SK-N-MC (cell line): ENCODE measurements around the gene ZNF248.

Experiments used
- DNase-seq: peaks from one replicate; pipeline ENCODE4 v3.0.0-alpha.2; 2011; ENCODE audit warnings: low read depth, low spot score
- H3K27ac ChIP-seq: fragments of 200-600 bp; sonication (generic); 2 replicates; pipeline ENCODE4 v1.5.1; 2016; ENCODE audit warnings: mixed run types
- H3K36me3 ChIP-seq: fragments of 200-600 bp; sonication (generic); 2 replicates; pipeline ENCODE4 v1.6.1; 2017; ENCODE audit warnings: antibody characterized with exemption, low read length, mixed read lengths; ENCODE audit not compliant: insufficient read depth
- H3K4me3 ChIP-seq: fragments of 200-600 bp; sonication (generic); 2 replicates; pipeline ENCODE4 v1.5.1; 2016
- H3K9ac ChIP-seq: fragments of 200-600 bp; sonication (generic); 2 replicates; pipeline ENCODE4 v1.8.0; 2017; ENCODE audit warnings: mixed run types, mixed read lengths; ENCODE audit not compliant: insufficient read length
- H3K9me3 ChIP-seq: fragments of 200-600 bp; sonication (generic); 2 replicates; pipeline ENCODE4 v1.6.1; 2017; ENCODE audit warnings: low read depth, mild to moderate bottlenecking, antibody characterized with exemption, low read length, moderate library complexity, mixed read lengths
- EZH2 ChIP-seq: fragments of 200-600 bp; sonication (generic); IDR thresholded peaks from one replicate; pipeline ENCODE4 v1.6.1; 2017; ENCODE audit warnings: antibody characterized with exemption
- FOXP2 ChIP-seq: optimal IDR thresholded peaks from 2 replicates; pipeline ENCODE3; 2011; ENCODE audit warnings: mild to moderate bottlenecking, moderate library complexity; ENCODE audit not compliant: insufficient read depth; ENCODE audit errors: extremely low read length, control extremely low read depth
- POLR2AphosphoS5 ChIP-seq: IDR thresholded peaks from 2 replicates; pipeline ENCODE4 v1.6.1; 2012; ENCODE audit warnings: mild to moderate bottlenecking, low read depth, low read length, borderline replicate concordance

Gene ZNF248

GRCh38 chr10:37765216-37765615, 92.2 kb downstream of the ZNF248 start:
- Histone ChIP-seq H3K9me3 (no peaks in the 10 kb centered on the region), H3K9ac (no peak overlapping the region), H3K36me3 (no peaks in the 10 kb centered on the region), H3K4me3 (no peak overlapping the region), H3K27ac (no peak overlapping the region)
- no peak for DNase-seq
- TF ChIP-seq FOXP2 = no peak

- H3K9me3 ChIP-seq = no peaks in the 10 kb centered on the region
- no peak overlapping the region for H3K9ac ChIP-seq
- H3K36me3 ChIP-seq = no peaks in the 10 kb centered on the region
- no peak overlapping the region for H3K4me3 ChIP-seq
- H3K27ac ChIP-seq = no peak overlapping the region
- DNase-seq = no peak
- no peak for TF ChIP-seq FOXP2
- TF ChIP-seq EZH2 = no peak
- no peak for TF ChIP-seq POLR2AphosphoS5
Measured at GRCh38 chr10:37763132-37763531, 94.3 kb downstream of the ZNF248 start.

DNA sequence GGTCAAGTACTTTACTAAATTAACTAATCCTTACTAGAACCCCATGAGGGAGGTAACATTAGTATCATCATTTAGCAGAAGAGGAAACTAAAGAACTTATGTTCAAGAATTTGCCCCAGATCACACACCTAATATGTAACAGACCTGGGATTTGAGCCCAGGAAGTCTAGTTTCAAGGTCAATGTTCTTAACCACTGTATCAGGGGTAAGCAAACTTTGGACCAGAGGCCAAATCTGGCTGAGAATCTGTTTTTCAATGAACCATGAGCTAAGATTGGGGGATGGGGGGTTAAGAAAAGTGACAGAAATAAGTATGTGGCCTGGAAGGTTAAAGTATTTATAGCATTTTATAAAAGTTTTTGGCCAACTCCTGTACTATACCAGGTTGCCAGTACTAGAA, 95.1 kb downstream of the ZNF248 start:
- H3K9ac ChIP-seq = no peak overlapping the region
- no peak overlapping the region for H3K27ac ChIP-seq
- no peaks in the 10 kb centered on the region for H3K9me3 ChIP-seq
- no peak for TF ChIP-seq FOXP2
- no peak for TF ChIP-seq POLR2AphosphoS5
- no peak overlapping the region for H3K4me3 ChIP-seq
- H3K36me3 ChIP-seq = no peaks in the 10 kb centered on the region
- DNase-seq = no peak

- TF ChIP-seq POLR2AphosphoS5 (no peak), FOXP2 (no peak), EZH2 (no peak)
- Histone ChIP-seq H3K9me3 (no peaks in the 10 kb centered on the region), H3K9ac (no peak overlapping the region), H3K4me3 (no peak overlapping the region), H3K36me3 (no peaks in the 10 kb centered on the region), H3K27ac (no peak overlapping the region)
- DNase-seq = no peak
Measured at GRCh38 chr10:37760817-37761216, 96.6 kb downstream of the ZNF248 start.

DNA sequence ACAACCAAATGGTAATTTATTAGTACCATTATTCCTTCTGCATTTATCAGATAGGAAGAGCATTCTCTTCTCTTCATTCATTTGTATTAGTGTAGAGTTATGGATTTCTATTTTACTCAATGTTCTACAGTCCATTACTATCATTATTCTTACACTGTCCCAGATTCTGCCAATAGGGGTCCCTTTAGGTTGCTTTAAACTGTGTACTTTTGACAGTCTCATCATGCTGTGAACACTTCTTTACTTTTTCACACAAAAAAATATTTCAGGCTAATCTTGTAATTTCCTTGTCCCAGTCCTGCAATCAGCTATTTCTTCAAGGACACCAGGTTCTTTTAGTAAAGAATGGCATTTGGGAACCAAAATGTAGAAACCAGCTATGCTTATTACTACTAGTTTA, 99.3 kb downstream of the ZNF248 start:
- H3K36me3 ChIP-seq = no peaks in the 10 kb centered on the region
- no peak overlapping the region for H3K4me3 ChIP-seq
- TF ChIP-seq EZH2 (no peak), FOXP2 (no peak), POLR2AphosphoS5 (no peak)

DNA sequence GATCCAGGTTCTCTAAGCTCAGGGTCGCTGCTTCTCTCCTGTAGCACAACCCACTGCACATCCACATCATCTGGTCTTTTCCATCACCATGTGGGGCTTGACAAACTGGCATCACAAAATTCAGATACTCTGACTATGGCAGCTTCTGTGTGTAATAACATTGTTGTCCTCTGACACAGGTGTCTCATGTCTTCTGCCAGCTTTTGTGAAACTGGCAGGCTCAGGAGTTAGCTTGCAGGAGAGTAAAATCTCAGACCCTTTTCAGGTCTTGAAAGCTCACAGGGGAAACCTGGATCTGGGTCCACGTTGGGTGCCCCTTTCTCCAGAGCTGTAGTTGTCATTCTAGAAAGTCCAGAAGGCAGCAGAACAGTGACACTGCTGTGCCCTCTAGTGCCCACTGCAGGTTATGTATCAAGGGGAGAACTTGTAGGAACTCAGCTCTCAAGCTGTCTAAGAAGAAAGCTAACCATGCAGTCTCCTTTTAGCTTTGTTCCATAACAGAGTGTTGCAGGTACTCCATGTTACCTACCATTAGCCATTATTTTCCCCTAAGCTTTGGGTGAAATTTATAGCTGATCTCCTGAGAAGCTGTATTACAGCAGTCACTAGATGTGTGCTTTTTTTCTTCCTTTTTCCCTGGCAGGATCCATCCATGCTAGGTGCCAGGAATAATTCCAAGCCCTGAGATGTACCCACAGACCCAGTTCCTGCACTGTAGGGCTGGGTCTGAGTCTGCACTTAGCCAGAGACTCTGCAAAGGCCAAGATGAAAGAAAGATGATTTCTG, 102.7 kb downstream of the ZNF248 start:
- DNase-seq = no peak
- Histone ChIP-seq H3K27ac (no peak overlapping the region), H3K4me3 (no peak overlapping the region), H3K9ac (no peak overlapping the region), H3K9me3 (no peaks in the 10 kb centered on the region), H3K36me3 (no peaks in the 10 kb centered on the region)
- no peak for TF ChIP-seq POLR2AphosphoS5
- no peak for TF ChIP-seq EZH2

More for the DNA sequence above, 99.3 kb downstream of the ZNF248 start:
- Histone ChIP-seq H3K9ac (no peak overlapping the region), H3K9me3 (no peaks in the 10 kb centered on the region), H3K27ac (no peak overlapping the region)
- no peak for DNase-seq

GRCh38 chr10:37752334-37752875, 105.0 kb downstream of the ZNF248 start:
- no peak overlapping the region for H3K9ac ChIP-seq
- H3K9me3 ChIP-seq = no peaks in the 10 kb centered on the region
- no peak overlapping the region for H3K27ac ChIP-seq
- TF ChIP-seq FOXP2 (no peak), POLR2AphosphoS5 (no peak), EZH2 (no peak)
- no peak overlapping the region for H3K4me3 ChIP-seq
- H3K36me3 ChIP-seq = no peaks in the 10 kb centered on the region
- no peak for DNase-seq

- no peak for DNase-seq
- TF ChIP-seq FOXP2 = no peak
- TF ChIP-seq EZH2 = no peak
- TF ChIP-seq POLR2AphosphoS5 = no peak
- Histone ChIP-seq H3K27ac (no peak overlapping the region), H3K9me3 (no peaks in the 10 kb centered on the region), H3K9ac (no peak overlapping the region), H3K36me3 (no peaks in the 10 kb centered on the region), H3K4me3 (no peak overlapping the region)
Measured at GRCh38 chr10:37748170-37748569, 109.2 kb downstream of the ZNF248 start.

DNA sequence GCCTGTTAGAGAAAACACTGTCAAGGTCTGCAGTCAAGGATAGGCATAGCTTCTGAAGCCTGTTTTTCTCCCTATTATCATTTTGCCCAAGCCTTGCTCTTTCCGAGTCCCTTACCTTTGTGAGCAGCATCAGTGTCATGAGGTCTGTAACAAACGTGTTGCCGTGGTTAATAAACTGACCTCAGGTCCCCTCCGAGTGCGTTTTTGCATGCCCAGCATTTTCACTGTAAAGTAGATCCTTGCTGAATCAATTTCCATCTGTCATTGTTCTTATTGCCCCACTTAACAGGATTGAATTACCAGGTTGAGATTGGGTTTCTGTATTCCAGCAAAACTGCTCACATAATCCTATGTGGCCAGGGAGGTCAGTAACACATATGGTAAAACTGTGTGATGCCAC, 110.3 kb downstream of the ZNF248 start:
- H3K4me3 ChIP-seq = no peak overlapping the region
- no peak for DNase-seq
- H3K9me3 ChIP-seq = no peaks in the 10 kb centered on the region
- H3K36me3 ChIP-seq = no peaks in the 10 kb centered on the region
- TF ChIP-seq POLR2AphosphoS5 (no peak), EZH2 (no peak), FOXP2 (no peak)
- no peak overlapping the region for H3K27ac ChIP-seq
- H3K9ac ChIP-seq = no peak overlapping the region

GRCh38 chr10:37741831-37742230, 115.6 kb downstream of the ZNF248 start:
- DNase-seq = no peak
- Histone ChIP-seq H3K27ac (no peak overlapping the region), H3K9me3 (no peaks in the 10 kb centered on the region), H3K4me3 (no peak overlapping the region), H3K36me3 (no peaks in the 10 kb centered on the region), H3K9ac (no peak overlapping the region)
- TF ChIP-seq FOXP2 (no peak), POLR2AphosphoS5 (no peak), EZH2 (no peak)
